Head of caudate nucleus (tissue), 42 donors: Measurements from ENCODE around the gene KRTCAP3.
"Not testable (repeated sequence)": the region's sequence is repeated elsewhere in the genome, so short reads cannot be mapped to it uniquely, and the experiment has no call there.

Source experiments
- DNase-seq, 42 donors: peaks; one replicate each; pipeline versions ENCODE4 v3.0.0 to v3.0.0-alpha.2; 2020 to 2021; ENCODE audit warnings: mixed read lengths in 7 of 42
- intact Hi-C: fragments of 100-400 bp; cut with DNase I; formaldehyde crosslinking; loops from one replicate; pipeline ENCODE4 v1.15.0; 2022

Gene KRTCAP3

GRCh38 chr2:27441958-27442919, at the start of gene KRTCAP3:
TSS of gene KRTCAP3 (plus strand) at chr2:27442381. CDS start at chr2:27442413, 32 bp downstream.
- peak in 28 of 42 donors; percentile 4 to 67 (median 28) for DNase-seq
- intact Hi-C loops = no loop called here

- DNase-seq = no peak
- intact Hi-C loops = no loop called here
Observed at GRCh38 chr2:27393225-27393624, 49.0 kb upstream of the KRTCAP3 start.

- intact Hi-C loops = no loop called here
- DNase-seq = no peak
Observed at GRCh38 chr2:27398962-27399361, 43.2 kb upstream of the KRTCAP3 start.

DNA sequence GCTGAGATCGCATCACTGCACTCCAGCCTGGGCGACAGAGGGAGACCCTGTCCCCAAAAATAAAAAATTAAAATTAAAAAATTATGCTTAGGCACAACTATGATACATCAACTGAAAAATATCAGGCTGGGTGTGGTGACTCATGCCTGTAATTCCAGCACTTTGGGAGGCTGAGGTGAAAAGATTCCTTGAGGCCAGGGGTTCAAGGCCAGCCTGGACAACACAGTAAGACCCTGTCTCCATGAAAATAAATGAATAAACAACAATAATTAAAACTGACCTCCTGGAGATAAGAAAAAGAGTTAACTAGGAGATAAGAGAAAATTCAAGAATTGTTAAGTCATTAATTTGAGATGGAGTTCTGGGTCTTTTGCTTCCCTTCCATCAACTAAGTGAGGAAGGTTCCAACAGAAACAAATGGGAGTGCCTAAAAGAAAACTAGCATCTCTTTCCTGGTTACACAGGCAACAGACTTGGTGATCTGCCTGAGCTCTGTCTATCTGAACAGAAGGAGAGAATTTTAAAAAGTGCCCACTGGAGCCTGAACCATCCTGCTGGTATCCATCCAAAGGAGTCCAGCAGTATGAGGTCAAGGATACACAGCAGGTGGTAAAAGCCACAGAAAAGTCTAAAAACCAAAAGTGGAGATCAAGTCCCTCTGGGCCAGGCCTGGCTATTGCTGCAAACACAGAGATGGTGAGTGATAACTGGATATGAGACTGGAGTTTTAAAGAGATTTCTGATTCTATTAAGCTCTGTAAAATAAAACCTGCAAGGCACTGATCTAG, 41.6 kb upstream of the KRTCAP3 start:
- intact Hi-C loops = no loop called here
- DNase-seq = no peak

DNA sequence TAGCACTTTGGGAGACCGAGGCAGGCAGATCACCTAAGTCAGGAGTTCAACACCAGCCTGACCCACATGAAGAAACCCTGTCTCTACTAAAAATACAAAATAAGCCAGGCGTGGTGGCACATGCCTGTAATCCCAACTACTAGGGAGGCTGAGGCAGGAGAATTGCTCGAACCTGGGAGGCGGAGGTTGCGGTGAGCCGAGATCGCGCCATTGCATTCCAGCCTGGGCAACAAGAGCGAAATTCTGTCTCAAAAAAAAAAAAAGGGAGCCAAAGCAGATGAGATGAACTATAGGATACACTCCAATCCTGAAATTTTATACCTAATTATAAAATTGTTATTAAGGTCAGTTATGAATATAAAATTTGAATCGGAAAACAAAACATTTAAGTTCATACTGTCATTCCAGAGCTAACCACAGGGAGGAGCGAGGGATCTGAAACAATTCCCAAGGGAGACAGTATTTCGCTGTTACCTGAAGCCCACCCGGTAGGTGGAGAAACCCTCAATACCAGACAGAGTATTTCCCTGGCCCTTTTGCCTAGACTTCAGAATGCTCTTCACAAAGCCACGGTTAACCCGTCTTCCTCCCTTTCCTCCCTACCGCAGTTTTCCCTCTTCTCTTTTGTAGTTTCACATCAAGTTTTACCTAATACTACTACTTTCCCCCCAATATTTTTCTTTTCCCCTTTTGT, 34.2 kb upstream of the KRTCAP3 start:
- intact Hi-C loops = loop anchor here (2.0 kb wide), 1 partner anchor 21 kb away; the partner anchor contains the start of gene NRBP1
- DNase-seq = peak in 12 of 42 donors; percentile 6 to 43 (median 16)

GRCh38 chr2:27408601-27409320, 33.4 kb upstream of the KRTCAP3 start:
- intact Hi-C loops = loop anchor here (1.0 to 2.0 kb wide), 2 partner anchors 20 to 28 kb away; partner anchors contain the start of genes NRBP1 and ZNF513
- DNase-seq = peak in 7 of 42 donors; percentile 6 to 43 (median 17)

DNA sequence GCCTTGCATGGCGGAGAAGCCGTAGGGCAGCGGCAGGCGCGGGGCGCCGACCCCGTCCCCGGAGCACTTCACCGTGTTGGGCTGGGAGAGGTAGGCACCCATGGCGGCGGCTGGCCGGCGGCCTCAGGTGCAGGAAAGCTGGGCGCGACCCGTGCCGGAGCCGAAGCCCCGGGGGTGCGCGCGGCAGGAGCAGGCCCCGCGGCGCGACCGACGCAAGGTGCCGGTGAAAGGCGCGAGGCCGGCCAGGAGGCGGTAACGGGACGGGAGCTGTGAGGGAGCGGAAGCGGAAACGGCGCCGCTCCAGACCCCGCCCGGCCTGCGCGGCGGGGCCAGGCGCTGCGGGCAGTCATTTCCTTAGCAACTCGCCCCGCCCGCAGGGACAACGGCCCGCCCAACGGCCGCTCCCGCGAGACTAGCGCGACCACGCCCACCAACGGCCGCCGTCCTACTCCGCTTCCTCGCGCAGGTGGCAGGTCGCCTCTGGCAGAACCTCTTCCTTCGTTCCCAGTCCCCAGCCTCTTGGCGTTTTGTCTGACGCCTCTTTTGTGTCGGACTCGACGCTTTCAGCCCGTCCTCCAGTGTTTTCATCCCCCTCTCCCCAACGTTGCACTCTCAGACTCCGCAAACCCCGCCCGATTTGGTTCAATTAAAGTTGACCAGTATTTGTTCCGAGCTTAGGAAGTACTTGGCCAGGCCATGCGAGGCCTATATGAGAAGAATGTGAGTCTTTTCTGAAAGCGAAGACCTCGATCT, 32.7 kb upstream of the KRTCAP3 start, which contains the start of gene PPM1G:
Gene PPM1G, minus strand, starts transcription at position 271 of the 753 bp plus-strand sequence. Its CDS starts 169 bp downstream, at position 102.
- intact Hi-C loops = loop anchor here (1.0 to 2.0 kb wide), 2 partner anchors 19 to 29 kb away; partner anchors contain the start of genes NRBP1 and ZNF513

DNA sequence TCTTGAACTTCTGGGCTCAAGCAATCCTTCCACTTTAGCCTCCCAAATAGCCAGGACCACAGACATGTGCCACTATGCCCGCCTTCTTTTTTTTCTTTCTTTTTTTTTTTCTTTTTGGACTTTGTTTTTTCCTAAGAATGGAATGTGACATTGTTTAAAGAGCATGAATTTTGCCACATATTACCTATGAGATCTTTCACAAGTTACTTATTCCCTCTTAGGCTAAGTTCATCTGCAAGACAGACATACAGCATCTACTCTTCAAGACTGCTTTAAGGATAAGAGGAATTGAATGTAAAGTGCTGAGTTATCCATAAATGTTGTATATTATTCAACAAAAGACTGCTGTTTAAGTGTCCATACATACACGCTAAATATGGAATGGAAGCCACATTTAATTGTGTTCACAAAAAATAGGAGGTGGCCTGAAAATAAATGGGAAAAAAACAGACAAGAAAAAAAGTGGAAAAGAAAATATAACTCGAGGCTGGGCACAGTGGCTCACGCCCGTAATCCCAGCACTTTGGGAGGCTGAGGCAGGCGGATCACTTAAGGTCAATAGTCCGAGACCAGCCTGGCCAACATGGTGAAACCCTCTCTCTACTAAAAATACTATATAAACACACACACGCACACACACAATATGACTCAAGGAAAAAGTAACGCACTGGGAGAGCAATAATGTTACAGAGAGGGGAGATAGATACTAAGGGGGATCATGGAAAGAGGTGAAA, 29.6 kb upstream of the KRTCAP3 start:
- DNase-seq = no peak
- intact Hi-C loops = no loop called here

More for the DNA sequence above, 32.7 kb upstream of the KRTCAP3 start, which contains the start of gene PPM1G:
- peak; percentile 90 to 99 (median 98) for DNase-seq

GRCh38 chr2:27416151-27416550, 26.0 kb upstream of the KRTCAP3 start:
- intact Hi-C loops = no loop called here
- no peak for DNase-seq

DNA sequence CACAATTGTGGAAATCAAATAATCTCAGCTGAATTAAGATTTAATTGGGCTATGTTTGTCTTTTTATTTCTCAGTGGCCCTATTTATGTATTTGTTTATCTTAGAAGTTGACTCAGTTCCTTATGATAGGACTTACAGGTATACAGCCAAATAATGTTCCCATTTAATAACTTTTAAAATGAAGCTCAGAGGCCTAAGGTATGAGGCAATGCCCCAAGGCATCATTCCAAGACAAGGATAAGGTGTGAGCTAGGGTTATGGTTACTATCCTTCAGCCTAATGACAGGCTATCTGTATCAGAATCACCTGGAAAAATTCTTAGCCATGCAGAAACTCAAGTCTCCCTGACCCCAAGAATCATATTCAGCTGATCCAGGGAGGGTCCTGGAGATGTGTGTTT, 21.2 kb upstream of the KRTCAP3 start:
- intact Hi-C loops = no loop called here

DNA sequence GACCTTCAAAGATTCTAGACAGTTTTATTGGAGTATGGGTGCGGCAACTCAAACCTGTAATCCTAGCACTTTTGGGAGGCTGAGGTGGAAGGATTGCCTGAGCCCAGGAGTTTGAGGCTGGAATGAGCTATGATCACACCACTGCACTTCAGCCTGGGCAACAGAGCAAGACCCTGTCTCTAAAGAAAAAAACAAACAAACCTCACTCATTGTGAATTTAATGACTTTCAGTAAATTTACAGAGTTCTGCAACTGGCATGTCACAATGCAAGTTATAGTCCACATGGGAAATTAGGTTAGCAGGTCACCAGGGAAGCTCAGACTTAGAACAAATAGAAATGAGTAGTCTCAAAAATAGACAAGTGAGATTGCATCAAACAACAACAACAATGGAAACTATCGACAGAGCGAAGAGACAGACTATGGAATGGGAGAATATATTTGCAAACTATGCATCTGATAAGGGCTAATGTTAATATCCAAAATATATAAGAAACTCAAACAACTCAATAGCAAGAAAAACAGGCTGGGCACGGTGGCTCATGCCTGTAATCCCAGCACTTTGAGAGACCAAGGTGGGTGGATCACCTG, 20.4 kb upstream of the KRTCAP3 start:
- intact Hi-C loops = no loop called here
- no peak for DNase-seq

More for the DNA sequence above, 21.2 kb upstream of the KRTCAP3 start:
- no peak for DNase-seq

GRCh38 chr2:27422958-27423357, 19.2 kb upstream of the KRTCAP3 start:
- intact Hi-C loops = no loop called here
- no peak for DNase-seq

DNA sequence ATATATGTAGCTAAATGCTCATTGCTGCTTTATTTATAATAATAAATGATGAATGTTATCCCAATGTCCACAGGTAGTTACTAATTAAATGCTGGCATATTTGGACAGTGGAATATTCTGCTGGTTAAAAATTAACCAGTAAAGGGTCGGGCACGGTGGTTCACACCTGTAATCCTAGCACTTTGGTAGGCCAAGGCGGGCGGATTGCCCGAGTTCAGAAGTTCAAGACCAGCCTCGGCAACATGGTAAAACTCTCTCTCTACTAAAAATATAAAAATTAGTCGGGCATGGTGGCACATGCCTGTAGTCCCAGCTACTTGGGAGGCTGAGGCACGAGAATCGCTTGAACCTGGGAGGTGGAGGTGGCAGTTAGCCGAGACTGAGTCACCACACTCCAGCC, 17.1 kb upstream of the KRTCAP3 start:
- not testable (repeated sequence) for DNase-seq
- intact Hi-C loops = loop anchor here (5.0 kb wide), 3 partner anchors 53 to 213 kb away; partner anchors contain the start of genes ATRAID, EIF2B4, IFT172 and SLC5A6

DNA sequence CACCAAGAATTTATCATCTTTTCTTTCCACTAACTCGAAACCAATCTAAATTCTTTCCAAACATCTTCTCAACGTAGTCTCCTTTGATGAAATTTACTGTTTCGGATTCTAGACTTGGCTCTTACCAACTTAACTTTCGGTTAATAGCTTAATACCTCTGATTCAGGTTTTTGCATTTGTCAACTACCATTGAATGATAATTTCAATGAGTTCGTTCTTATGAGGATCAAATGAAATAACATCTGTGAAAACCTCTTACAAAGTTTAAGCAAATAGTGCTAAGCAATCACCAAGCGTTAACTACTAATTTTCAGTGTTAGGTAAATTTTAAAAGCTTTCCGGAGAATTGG, 14.3 kb upstream of the KRTCAP3 start:
- no peak for DNase-seq
- intact Hi-C loops = loop anchor here (2.0 to 5.0 kb wide), 5 partner anchors 19 to 216 kb away; partner anchors contain the start of genes ATRAID, EIF2B4, GTF3C2 and IFT172

- intact Hi-C loops = loop anchor here (2.0 to 5.0 kb wide), 5 partner anchors 20 to 216 kb away; partner anchors contain the start of genes ATRAID, EIF2B4, GTF3C2 and IFT172
- peak; percentile 86 to 98 (median 95) for DNase-seq
Observed at GRCh38 chr2:27428213-27428977, 13.8 kb upstream of the KRTCAP3 start, which contains the start of gene NRBP1. TSS of gene NRBP1 (plus strand) at chr2:27428631. CDS start at chr2:27433274, 4,643 bp downstream.
